Measurements from ENCODE around the gene ZNF346. TPM values are rescaled to one million over a fixed set of nuclear protein-coding genes. Genes with fewer than 3 reads are reported as not detected.

The ZNF346 gene
- total and polyA plus RNA-seq, 2 of the 13 experiments (the other 11 are each of a cell fraction or from before 2014, with no cell fraction given) = 8.6 to 19.4 TPM

DNA sequence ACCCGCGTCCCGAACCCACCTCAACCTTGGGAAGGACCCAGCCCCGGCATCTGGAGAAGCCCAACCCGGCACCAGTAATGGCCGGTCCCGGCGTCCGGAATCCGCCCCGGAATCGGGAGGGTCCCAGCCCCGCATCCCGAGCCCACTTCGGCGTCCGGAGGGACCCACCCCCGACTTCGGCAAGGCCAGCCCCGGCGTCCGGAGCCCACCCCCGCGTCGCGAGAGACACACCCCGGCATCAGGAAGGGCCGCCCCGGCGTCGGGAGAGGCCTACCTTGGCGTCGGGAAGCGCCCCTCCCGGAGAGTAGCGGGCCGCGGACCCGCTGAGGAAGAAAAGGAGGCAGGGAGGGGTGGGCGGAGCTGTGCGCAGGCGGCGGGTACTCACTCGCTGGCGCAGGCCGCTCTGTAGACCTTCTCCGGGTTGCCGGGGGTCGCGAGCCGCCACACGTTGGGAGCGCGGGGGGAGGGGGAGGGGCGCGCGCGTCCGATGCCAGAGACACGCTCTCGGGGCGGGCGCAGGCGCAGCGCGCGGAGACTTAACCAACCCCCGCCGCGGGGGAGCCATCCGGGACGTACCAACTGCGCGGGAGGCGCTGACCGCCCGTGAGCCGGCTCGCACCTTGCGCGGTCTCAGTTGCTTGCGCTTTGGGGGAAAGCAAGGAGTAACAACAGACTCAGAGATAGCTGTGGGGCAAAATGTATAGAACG is 16.1 kb upstream of the ZNF346 start, which contains the start of gene UIMC1 (continued):
- TF ChIP-seq ZNF75D (CRISPR knock-in tag; IDR thresholded peaks at IDR 0.05; ENCODE audit: borderline replicate concordance) = no peak
- peak; percentile 79 for TF ChIP-seq THAP11 (CRISPR knock-in tag; IDR thresholded peaks at IDR 0.05)
- TF ChIP-seq CEBPB (IDR thresholded peaks at IDR 0.05; ENCODE audit: borderline replicate concordance, low read depth, low read length) = no peak
- TF ChIP-seq SATB2 (CRISPR knock-in tag; IDR thresholded peaks at IDR 0.05) = 0 out of 2 replicates have a peak, but pooled peaks have one; percentile 29
- TF ChIP-seq XBP1 (CRISPR knock-in tag; IDR thresholded peaks at IDR 0.05) = 0 out of 2 replicates have a peak, but pooled peaks have one; percentile 28
- no peak for TF ChIP-seq SETDB1 (CRISPR knock-in tag; IDR thresholded peaks at IDR 0.05; ENCODE audit: borderline replicate concordance)
- TF ChIP-seq, protein P1, sequence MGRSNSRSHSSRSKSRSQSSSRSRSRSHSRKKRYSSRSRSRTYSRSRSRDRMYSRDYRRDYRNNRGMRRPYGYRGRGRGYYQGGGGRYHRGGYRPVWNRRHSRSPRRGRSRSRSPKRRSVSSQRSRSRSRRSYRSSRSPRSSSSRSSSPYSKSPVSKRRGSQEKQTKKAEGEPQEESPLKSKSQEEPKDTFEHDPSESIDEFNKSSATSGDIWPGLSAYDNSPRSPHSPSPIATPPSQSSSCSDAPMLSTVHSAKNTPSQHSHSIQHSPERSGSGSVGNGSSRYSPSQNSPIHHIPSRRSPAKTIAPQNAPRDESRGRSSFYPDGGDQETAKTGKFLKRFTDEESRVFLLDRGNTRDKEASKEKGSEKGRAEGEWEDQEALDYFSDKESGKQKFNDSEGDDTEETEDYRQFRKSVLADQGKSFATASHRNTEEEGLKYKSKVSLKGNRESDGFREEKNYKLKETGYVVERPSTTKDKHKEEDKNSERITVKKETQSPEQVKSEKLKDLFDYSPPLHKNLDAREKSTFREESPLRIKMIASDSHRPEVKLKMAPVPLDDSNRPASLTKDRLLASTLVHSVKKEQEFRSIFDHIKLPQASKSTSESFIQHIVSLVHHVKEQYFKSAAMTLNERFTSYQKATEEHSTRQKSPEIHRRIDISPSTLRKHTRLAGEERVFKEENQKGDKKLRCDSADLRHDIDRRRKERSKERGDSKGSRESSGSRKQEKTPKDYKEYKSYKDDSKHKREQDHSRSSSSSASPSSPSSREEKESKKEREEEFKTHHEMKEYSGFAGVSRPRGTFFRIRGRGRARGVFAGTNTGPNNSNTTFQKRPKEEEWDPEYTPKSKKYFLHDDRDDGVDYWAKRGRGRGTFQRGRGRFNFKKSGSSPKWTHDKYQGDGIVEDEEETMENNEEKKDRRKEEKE (IDR thresholded peaks at IDR 0.05) = no peak
- TF ChIP-seq TRAFD1 (CRISPR knock-in tag; IDR thresholded peaks at IDR 0.05; ENCODE audit: borderline replicate concordance) = no peak
- peak; percentile 84 for TF ChIP-seq ZNF563 (CRISPR knock-in tag; IDR thresholded peaks at IDR 0.05)
- no peak for TF ChIP-seq ZNF296 (CRISPR knock-in tag; conservative IDR thresholded peaks at IDR 0.05)
- no peak for TF ChIP-seq SYNCRIP (IDR thresholded peaks at IDR 0.05; ENCODE audit: insufficient read depth, low read depth, low read length)
- TF ChIP-seq ERF (CRISPR knock-in tag; IDR thresholded peaks at IDR 0.05) = peak; percentile 86; the same call in 1 of the 2 replicates
- TF ChIP-seq ONECUT2 (CRISPR knock-in tag; IDR thresholded peaks at IDR 0.05) = no peak
- TF ChIP-seq MLLT10 (CRISPR knock-in tag; IDR thresholded peaks at IDR 0.05) = peak; percentile 74; the same call in 1 of the 2 replicates
- TF ChIP-seq ZNF704 (CRISPR knock-in tag; IDR thresholded peaks at IDR 0.05; ENCODE audit: borderline replicate concordance) = peak; percentile 55; the same call in 1 of the 2 replicates
- no peak for TF ChIP-seq NFE2L2 (IDR thresholded peaks at IDR 0.05; ENCODE audit: low read length)
- no peak for TF ChIP-seq ZNF644 (CRISPR knock-in tag; IDR thresholded peaks at IDR 0.05; ENCODE audit: low read depth)
- TF ChIP-seq POLR2AphosphoS2 (IDR thresholded peaks at IDR 0.05; ENCODE audit: low read depth, low read length) = no peak
- TF ChIP-seq ELF1 (CRISPR knock-in tag; IDR thresholded peaks at IDR 0.05) = no peak; the same call in 1 of the 2 replicates
- TF ChIP-seq ZSCAN9 (CRISPR knock-in tag; IDR thresholded peaks at IDR 0.05; ENCODE audit: borderline replicate concordance) = peak; percentile 66; the same call in 1 of the 2 replicates
- no peak for TF ChIP-seq ZNF484 (CRISPR knock-in tag; IDR thresholded peaks at IDR 0.05; ENCODE audit: borderline replicate concordance, low read depth)
- TF ChIP-seq ZBTB7B (CRISPR knock-in tag; IDR thresholded peaks at IDR 0.05) = no peak
- no peak for TF ChIP-seq GFI1 (CRISPR knock-in tag; IDR thresholded peaks at IDR 0.05; ENCODE audit: borderline replicate concordance)
- TF ChIP-seq NAIF1 (CRISPR knock-in tag; IDR thresholded peaks at IDR 0.05; ENCODE audit: borderline replicate concordance) = peak; percentile 82; the same call in 1 of the 2 replicates
